Osteocyte (in vitro differentiated cells): ENCODE results near the gene HMGCS2. TPM values are rescaled to one million over a fixed set of nuclear protein-coding genes. Genes with fewer than 3 reads are reported as not detected.

Experiments used
- DNase-seq: peaks from one replicate; pipeline ENCODE4 v3.0.0; 2021; ENCODE audit warnings: mixed read lengths; ENCODE audit not compliant: unreplicated experiment; ENCODE audit errors: extremely low spot score
- H3K27ac Mint-ChIP-seq: one replicate; pipeline ENCODE4 v1.8.0; 2021; ENCODE audit warnings: mild to moderate bottlenecking, mixed read lengths; ENCODE audit not compliant: unreplicated experiment
- H3K27me3 Mint-ChIP-seq: one replicate; pipeline ENCODE4 v1.8.0; 2021; ENCODE audit warnings: mixed read lengths; ENCODE audit not compliant: unreplicated experiment
- H3K36me3 Mint-ChIP-seq: one replicate; pipeline ENCODE4 v1.8.0; 2021; ENCODE audit warnings: mixed read lengths; ENCODE audit not compliant: unreplicated experiment
- H3K4me1 Mint-ChIP-seq: one replicate; pipeline ENCODE4 v1.8.0; 2021; ENCODE audit warnings: mixed read lengths; ENCODE audit not compliant: unreplicated experiment
- H3K4me3 Mint-ChIP-seq: one replicate; pipeline ENCODE4 v1.8.0; 2021; ENCODE audit warnings: mild to moderate bottlenecking, moderate library complexity, mixed read lengths; ENCODE audit not compliant: unreplicated experiment
- H3K9me3 Mint-ChIP-seq: one replicate; pipeline ENCODE4 v1.8.0; 2021; ENCODE audit warnings: mixed read lengths; ENCODE audit not compliant: unreplicated experiment
- total RNA-seq: library from RNA; stranded (reverse); gene quantifications from 2 replicates; pipeline ENCODE4 v1.2.1, GENCODE V29; 2021
- TF ChIP-seq, protein P1 (sequence below): fragments of 200-600 bp; sonication (generic); IDR thresholded peaks from 2 replicates; pipeline ENCODE4 v1.5.0; 2021; ENCODE audit warnings: antibody characterized with exemption, mild to moderate bottlenecking, moderate library complexity

Gene HMGCS2
- total RNA-seq, 1 donor from 2014 or later, result not detected

DNA sequence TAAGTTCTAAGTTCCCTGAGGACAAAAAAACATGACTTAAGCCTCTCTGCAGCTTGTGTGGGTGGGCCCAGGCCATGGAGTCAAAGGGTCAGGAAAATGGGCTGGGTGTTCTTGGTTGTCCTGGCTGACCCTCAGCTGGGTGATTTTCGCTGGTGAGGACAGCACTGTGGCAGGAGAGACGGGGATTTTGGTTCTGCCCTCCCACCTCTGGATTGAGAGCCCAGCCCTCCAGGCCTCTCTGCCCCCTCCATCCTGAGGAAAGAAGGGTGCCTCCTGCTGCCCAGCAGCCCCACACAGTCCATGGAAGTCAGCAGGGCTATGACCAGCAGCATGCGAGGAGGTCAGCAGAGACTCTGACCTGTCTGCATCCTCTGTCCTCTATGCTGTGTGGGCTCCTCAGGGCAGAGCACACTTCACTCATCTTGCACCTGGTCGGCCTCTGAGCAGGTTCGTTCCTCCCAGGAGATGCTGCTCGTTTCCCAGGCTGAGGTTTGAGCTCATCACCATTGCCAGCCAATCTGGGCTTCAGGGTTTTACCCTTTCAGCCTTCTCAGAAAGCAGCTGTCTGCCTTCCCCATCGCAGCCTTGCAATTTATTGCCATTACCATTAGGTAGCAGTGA is 30.5 kb downstream of the HMGCS2 start:
- H3K4me1 Mint-ChIP-seq, result peaks cover 7% of the 10 kb centered on the region
- H3K4me3 Mint-ChIP-seq, result no peak overlapping the region
- TF ChIP-seq, protein P1, sequence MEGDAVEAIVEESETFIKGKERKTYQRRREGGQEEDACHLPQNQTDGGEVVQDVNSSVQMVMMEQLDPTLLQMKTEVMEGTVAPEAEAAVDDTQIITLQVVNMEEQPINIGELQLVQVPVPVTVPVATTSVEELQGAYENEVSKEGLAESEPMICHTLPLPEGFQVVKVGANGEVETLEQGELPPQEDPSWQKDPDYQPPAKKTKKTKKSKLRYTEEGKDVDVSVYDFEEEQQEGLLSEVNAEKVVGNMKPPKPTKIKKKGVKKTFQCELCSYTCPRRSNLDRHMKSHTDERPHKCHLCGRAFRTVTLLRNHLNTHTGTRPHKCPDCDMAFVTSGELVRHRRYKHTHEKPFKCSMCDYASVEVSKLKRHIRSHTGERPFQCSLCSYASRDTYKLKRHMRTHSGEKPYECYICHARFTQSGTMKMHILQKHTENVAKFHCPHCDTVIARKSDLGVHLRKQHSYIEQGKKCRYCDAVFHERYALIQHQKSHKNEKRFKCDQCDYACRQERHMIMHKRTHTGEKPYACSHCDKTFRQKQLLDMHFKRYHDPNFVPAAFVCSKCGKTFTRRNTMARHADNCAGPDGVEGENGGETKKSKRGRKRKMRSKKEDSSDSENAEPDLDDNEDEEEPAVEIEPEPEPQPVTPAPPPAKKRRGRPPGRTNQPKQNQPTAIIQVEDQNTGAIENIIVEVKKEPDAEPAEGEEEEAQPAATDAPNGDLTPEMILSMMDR, result no peak
- no peak for DNase-seq
- H3K27ac Mint-ChIP-seq, result no peak overlapping the region
- peaks cover 76% of the 10 kb centered on the region for H3K36me3 Mint-ChIP-seq
- no peaks in the 10 kb centered on the region for H3K27me3 Mint-ChIP-seq
- H3K9me3 Mint-ChIP-seq, result no peaks in the 10 kb centered on the region

DNA sequence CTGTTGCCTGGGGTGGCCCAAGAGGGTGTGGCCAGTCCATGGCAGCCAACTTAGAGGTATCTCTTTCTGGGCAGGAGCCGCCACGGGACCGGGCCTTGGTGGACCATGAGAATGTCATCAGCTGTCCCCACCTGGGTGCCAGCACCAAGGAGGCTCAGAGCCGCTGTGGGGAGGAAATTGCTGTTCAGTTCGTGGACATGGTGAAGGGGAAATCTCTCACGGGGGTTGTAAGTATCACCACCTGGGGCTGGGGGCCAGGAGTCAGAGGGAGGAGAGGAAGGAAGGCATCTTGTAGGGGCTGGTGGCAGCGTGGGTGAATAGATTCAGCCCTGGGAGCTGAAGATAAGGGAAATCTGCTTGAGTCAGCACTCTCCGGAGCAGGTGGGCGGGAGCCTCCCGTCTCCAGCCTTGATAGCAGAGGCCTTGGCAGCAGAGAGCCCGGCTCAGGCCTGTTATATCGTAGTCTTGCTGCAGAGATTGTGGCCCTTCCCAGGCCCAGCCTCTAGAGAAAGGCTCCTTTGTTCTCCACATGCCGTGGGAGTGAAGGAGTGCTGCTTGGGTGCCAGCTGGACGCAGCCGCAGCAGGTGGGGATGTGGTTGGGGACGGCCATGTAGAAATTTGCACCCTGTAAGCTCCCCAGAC is 31.5 kb downstream of the HMGCS2 start:
- Mint-ChIP-seq H3K27me3 (no peaks in the 10 kb centered on the region), H3K4me1 (peaks cover 3% of the 10 kb centered on the region), H3K36me3 (peaks cover 75% of the 10 kb centered on the region), H3K27ac (no peak overlapping the region), H3K4me3 (no peak overlapping the region), H3K9me3 (no peaks in the 10 kb centered on the region)
- TF ChIP-seq, protein P1, result no peak
- DNase-seq, result no peak

DNA sequence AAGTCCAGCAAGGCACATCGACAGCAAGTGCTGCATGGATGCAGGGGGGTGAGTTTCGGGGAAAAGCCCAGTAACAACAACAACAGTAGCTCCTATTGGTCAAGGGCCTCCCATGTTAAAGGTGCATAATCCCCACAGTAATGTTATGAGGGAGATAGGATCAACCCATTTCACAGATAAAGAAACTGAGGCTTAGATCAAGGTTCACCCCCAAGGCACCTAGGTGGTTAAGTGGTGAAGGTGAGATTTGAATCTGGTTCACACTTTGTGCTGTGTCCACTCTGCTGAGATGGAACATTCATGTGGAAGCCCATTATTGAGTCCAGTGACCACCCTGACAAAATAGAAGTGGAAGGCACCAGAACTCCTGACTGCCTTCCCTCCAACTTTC is 32.1 kb downstream of the HMGCS2 start:
- Mint-ChIP-seq H3K27me3 (no peaks in the 10 kb centered on the region), H3K4me1 (peaks cover 1% of the 10 kb centered on the region), H3K27ac (no peak overlapping the region)

DNA sequence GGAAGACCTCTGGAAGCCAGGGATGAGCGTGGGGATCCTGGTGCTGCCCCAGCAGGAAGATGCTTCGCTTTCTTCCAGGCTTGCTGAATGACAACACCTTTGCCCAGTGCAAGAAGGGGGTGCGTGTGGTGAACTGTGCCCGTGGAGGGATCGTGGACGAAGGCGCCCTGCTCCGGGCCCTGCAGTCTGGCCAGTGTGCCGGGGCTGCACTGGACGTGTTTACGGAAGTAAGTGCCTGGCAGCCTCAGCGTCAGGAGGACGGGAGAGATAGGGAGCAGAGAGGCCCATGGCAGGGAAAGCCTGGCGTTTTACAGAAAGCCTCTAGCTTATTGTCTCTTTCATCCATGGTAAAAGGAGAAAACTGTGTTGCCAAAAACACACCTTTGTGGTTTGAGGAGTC is 33.5 kb downstream of the HMGCS2 start:
- H3K27ac Mint-ChIP-seq, result no peak overlapping the region
- H3K9me3 Mint-ChIP-seq, result no peaks in the 10 kb centered on the region
- TF ChIP-seq, protein P1, result no peak
- no peak for DNase-seq
- H3K36me3 Mint-ChIP-seq, result peaks cover 73% of the 10 kb centered on the region
- peaks cover 1% of the 10 kb centered on the region for H3K4me1 Mint-ChIP-seq
- no peak overlapping the region for H3K4me3 Mint-ChIP-seq
- H3K27me3 Mint-ChIP-seq, result no peaks in the 10 kb centered on the region

More for the DNA sequence above, 32.1 kb downstream of the HMGCS2 start:
- no peak for DNase-seq
- Mint-ChIP-seq H3K9me3 (no peaks in the 10 kb centered on the region), H3K36me3 (peaks cover 75% of the 10 kb centered on the region), H3K4me3 (no peak overlapping the region)
- TF ChIP-seq, protein P1, result no peak

DNA sequence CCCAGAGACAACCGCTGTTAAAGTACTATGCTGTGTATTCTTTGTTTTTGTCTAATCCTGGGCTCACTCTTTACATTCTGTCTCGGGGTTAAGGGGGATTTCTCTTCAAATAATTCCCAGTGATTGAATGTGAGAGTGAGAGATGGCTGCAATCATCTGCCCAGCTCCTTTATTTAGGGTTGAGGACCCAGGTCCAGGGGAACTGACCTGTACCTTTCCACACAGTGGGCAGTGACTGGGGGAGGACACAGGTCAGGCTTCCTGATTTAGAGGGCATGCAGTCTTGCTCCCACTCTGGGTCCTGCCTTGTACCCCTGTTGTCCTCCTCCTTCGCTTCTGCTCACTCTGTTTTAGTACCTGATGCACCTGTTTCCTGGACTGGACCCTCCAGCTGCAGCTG is 35.0 kb downstream of the HMGCS2 start:
- Mint-ChIP-seq H3K4me3 (no peak overlapping the region), H3K36me3 (peaks cover 72% of the 10 kb centered on the region), H3K9me3 (no peaks in the 10 kb centered on the region), H3K4me1 (peaks cover 1% of the 10 kb centered on the region), H3K27me3 (no peaks in the 10 kb centered on the region), H3K27ac (no peak overlapping the region)
- no peak for DNase-seq
- TF ChIP-seq, protein P1, result no peak
